Cortex of kidney (tissue), 1 donor: Measurements from ENCODE around the gene FNDC3B.

Experiments
- DNase-seq: peaks from one replicate; lab custom pipeline; 2025; lab: John Stamatoyannopoulos, UW

FNDC3B gene

GRCh38 chr3:172073262-172073915 lies 34.0 kb downstream of the FNDC3B start:
- no peak for DNase-seq

- DNase-seq = no peak
Measured at GRCh38 chr3:172074032-172074431, 34.7 kb downstream of the FNDC3B start.

GRCh38 chr3:172074586-172074985 lies 35.2 kb downstream of the FNDC3B start:
- DNase-seq = no peak

GRCh38 chr3:172076212-172076611 lies 36.8 kb downstream of the FNDC3B start:
- no peak for DNase-seq

- DNase-seq = no peak
Measured at GRCh38 chr3:172077197-172077757, 37.9 kb downstream of the FNDC3B start.

- DNase-seq = no peak
Measured at GRCh38 chr3:172078244-172078643, 38.9 kb downstream of the FNDC3B start.

- DNase-seq = no peak
Measured at GRCh38 chr3:172078721-172079120, 39.3 kb downstream of the FNDC3B start.

- DNase-seq = no peak
Measured at GRCh38 chr3:172079326-172079976, 40.1 kb downstream of the FNDC3B start.

GRCh38 chr3:172080503-172080902 lies 41.1 kb downstream of the FNDC3B start:
- no peak for DNase-seq

GRCh38 chr3:172082269-172082668 lies 42.9 kb downstream of the FNDC3B start:
- no peak for DNase-seq

GRCh38 chr3:172082820-172083513 lies 43.6 kb downstream of the FNDC3B start:
- no peak for DNase-seq

- DNase-seq = no peak
Measured at GRCh38 chr3:172083995-172084409, 44.6 kb downstream of the FNDC3B start.

- DNase-seq = no peak
Measured at GRCh38 chr3:172084871-172085556, 45.6 kb downstream of the FNDC3B start.

GRCh38 chr3:172085557-172085895 lies 46.1 kb downstream of the FNDC3B start:
- DNase-seq = no peak

GRCh38 chr3:172086071-172086470 lies 46.7 kb downstream of the FNDC3B start:
- no peak for DNase-seq

- no peak for DNase-seq
Measured at GRCh38 chr3:172087198-172087597, 47.8 kb downstream of the FNDC3B start.

- DNase-seq = no peak
Measured at GRCh38 chr3:172087602-172088580, 48.5 kb downstream of the FNDC3B start.

GRCh38 chr3:172089250-172089649 lies 49.9 kb downstream of the FNDC3B start:
- DNase-seq = no peak

- DNase-seq = no peak
Measured at GRCh38 chr3:172090035-172090434, 50.7 kb downstream of the FNDC3B start.

- no peak for DNase-seq
Measured at GRCh38 chr3:172092658-172093057, 53.3 kb downstream of the FNDC3B start.
